GM13976 (cell line): ENCODE results near the gene KRTAP13-4.

ENCODE experiments used
- DNase-seq: peaks from one replicate; pipeline ENCODE4 v3.0.0; 2012; ENCODE audit warnings: low spot score
- CTCF ChIP-seq: IDR thresholded peaks from 2 replicates; pipeline ENCODE4 v1.5.1; 2012; ENCODE audit warnings: borderline replicate concordance, mild to moderate bottlenecking; ENCODE audit not compliant: insufficient read depth; ENCODE audit errors: extremely low read depth, missing control alignments, control extremely low read depth
- in situ Hi-C: fragments of 300-500 bp; cut with MboI; formaldehyde crosslinking; loops from one replicate; pipeline ENCODE4 v1.12.0; 2022; ENCODE audit warnings: low sequenced_read_pairs, mixed read lengths, inconsistent platforms; ENCODE audit not compliant: unreplicated experiment

The KRTAP13-4 gene

DNA sequence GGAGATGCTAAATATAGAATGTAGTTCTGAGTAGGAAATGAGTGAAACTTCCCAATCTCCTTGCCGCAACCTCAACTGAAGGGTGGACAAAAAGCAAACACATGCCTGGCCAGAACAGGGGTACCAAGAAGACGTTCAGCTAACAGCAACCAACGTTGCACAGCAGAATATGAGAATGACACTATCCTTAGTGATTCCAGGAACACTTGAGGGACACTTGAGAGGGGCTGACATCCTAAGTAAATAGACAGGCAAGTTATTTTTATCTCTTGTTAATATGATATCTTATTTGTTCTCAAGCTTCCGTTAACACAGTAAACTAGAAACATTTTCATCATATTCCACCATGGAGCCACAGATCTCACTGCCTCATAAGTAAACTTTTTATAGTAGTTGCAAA, 49.2 kb downstream of the KRTAP13-4 start:
- no peak for TF ChIP-seq CTCF
- no peak for DNase-seq
- in situ Hi-C loops: no loop called here

DNA sequence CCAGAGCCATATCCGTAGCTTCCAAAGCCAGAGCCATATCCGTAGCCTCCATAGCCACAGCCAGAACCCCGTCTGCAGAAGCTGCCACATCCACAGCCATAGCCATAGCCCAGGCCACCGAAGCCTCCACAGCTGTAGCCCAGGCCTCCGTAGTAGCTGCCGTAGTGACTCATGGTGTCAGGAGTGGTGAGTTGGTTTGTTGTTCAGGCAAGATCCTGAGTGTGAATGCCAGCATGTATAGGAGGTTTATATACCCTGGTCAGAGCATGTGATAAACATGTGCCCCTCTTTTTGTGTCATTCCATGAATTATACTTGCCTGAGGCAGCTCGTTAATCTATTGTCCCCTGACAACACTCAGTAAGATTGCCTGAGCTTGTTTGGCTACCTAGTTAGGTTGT, 50.1 kb downstream of the KRTAP13-4 start, which contains the start of gene KRTAP19-1:
Gene KRTAP19-1, minus strand, starts transcription at position 223 of the 400 bp plus-strand sequence. Its CDS starts 50 bp downstream, at position 173.
- in situ Hi-C loops: no loop called here
- no peak for DNase-seq
- no peak for TF ChIP-seq CTCF
